NCI-H524 (cell line): ENCODE data around the gene GREB1.

Experiments used
- DNase-seq, 2 experiments: peaks; one replicate each; lab custom pipeline; 2025; lab: John Stamatoyannopoulos, UW

The GREB1 gene

GRCh38 chr2:11540148-11540995, 6.5 kb downstream of the GREB1 start:
- peak in 1 of 2 experiments; percentile 42 for DNase-seq

GRCh38 chr2:11540996-11541692, 7.3 kb downstream of the GREB1 start:
- DNase-seq, result no peak

- DNase-seq, result no peak
Measured at GRCh38 chr2:11541693-11542274, 7.9 kb downstream of the GREB1 start.

- DNase-seq, result no peak
Measured at GRCh38 chr2:11542275-11542819, 8.5 kb downstream of the GREB1 start.

GRCh38 chr2:11543337-11544216, 9.7 kb downstream of the GREB1 start:
- DNase-seq, result peak; percentile 8 to 49

- no peak for DNase-seq
Measured at GRCh38 chr2:11546072-11546471, 12.2 kb downstream of the GREB1 start.

- DNase-seq, result no peak
Measured at GRCh38 chr2:11547912-11548497, 14.2 kb downstream of the GREB1 start.

GRCh38 chr2:11550302-11550701, 16.5 kb downstream of the GREB1 start:
- DNase-seq, result no peak

- DNase-seq, result no peak
Measured at GRCh38 chr2:11550901-11551568, 17.2 kb downstream of the GREB1 start.

GRCh38 chr2:11551569-11552259, 17.9 kb downstream of the GREB1 start:
- DNase-seq, result no peak

- DNase-seq, result no peak
Measured at GRCh38 chr2:11552260-11552638, 18.4 kb downstream of the GREB1 start.

- no peak for DNase-seq
Measured at GRCh38 chr2:11553661-11554398, 20.0 kb downstream of the GREB1 start.

- no peak for DNase-seq
Measured at GRCh38 chr2:11554399-11554716, 20.5 kb downstream of the GREB1 start.

- DNase-seq, result no peak
Measured at GRCh38 chr2:11556101-11556806, 22.4 kb downstream of the GREB1 start.

GRCh38 chr2:11558214-11558886, 24.5 kb downstream of the GREB1 start:
- DNase-seq, result no peak

- DNase-seq, result no peak
Measured at GRCh38 chr2:11559066-11559785, 25.4 kb downstream of the GREB1 start.

GRCh38 chr2:11559786-11560155, 25.9 kb downstream of the GREB1 start:
- no peak for DNase-seq

GRCh38 chr2:11560806-11561205, 27.0 kb downstream of the GREB1 start:
- DNase-seq, result no peak
